Measurements from ENCODE around the gene STXBP6.
"Not testable (repeated sequence)": the region's sequence is repeated elsewhere in the genome, so short reads cannot be mapped to it uniquely, and the experiment has no call there.

The STXBP6 gene

DNA sequence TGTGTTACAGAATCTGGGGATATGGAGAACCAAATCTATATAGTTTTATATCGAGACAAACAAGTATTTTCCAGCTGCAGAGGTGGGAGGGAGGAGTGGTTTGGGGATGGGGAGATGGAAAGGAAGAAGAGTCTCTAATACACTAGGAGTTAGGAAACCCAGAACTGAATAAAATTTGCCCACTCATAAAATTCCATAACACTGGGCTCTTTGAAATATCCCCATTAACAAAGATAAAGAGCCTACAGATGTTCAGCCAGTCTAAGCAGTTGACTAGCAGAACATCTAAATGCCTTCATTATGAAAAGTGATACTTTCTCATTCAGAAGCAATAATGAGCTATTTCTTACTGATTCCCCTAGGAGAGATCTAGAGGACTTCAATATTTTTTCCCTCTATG, 264.2 kb downstream of the STXBP6 start:
- no peak for ATAC-seq

DNA sequence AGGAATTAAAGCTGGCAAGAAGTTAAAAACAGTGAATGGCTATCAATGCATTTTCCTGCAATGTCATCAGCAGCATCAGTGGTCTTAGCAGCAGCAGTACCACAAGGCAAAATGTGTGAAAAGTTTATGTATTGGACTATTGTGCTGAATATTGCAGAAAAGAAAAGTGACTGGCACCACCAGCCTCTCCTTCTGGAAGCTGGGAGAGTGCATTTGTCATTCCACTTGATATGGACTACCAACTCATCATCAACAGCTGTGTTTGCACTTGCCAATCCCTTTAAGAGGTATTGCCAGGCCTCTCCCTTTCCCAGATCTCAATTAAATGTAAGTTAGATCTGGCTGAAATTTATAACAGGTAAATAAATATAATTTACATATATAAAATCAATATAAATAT, 265.0 kb downstream of the STXBP6 start:
- ATAC-seq: no peak

DNA sequence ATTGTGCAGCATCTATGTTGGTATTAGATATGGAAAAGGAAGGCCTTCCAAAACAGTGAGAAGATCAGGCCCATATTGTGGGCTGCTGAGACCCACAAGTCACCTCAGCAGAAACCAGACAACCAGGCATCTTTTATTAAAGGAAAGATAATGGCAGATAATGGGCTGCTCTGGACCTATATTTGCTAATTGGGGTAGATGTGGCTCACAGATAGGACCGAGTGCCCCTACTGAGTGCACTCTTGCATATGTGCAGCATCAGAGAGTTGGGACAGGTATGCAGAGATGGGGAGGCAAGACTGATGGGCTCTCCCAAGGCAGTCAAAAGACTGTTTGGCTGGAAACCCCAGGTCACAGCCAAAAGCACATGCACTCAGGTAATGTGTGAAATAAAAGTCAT, 266.2 kb downstream of the STXBP6 start:
- ATAC-seq: no peak

GRCh38 chr14:24780281-24780680, 269.7 kb downstream of the STXBP6 start:
- ATAC-seq: no peak

DNA sequence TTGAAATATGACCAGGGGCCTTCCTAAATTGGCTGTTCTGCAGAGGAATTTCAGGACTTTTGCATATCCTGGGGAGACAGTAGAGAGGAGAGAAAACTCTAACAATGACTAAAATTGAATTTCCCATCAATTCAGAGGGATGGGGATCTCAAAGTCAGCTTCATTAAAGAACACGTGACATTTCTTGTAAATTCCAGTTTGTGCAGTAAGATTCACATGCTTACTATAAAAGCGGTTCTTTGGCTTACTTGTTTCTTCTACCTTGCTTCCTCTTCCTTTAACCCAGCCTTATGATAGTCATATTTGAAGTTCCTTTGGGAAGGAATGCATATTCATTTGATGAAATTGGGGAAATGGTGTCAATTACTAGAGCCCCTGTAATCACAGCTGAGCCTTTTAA, 272.3 kb downstream of the STXBP6 start:
- no peak for ATAC-seq

GRCh38 chr14:24775950-24776349, 274.0 kb downstream of the STXBP6 start:
- ATAC-seq: no peak

DNA sequence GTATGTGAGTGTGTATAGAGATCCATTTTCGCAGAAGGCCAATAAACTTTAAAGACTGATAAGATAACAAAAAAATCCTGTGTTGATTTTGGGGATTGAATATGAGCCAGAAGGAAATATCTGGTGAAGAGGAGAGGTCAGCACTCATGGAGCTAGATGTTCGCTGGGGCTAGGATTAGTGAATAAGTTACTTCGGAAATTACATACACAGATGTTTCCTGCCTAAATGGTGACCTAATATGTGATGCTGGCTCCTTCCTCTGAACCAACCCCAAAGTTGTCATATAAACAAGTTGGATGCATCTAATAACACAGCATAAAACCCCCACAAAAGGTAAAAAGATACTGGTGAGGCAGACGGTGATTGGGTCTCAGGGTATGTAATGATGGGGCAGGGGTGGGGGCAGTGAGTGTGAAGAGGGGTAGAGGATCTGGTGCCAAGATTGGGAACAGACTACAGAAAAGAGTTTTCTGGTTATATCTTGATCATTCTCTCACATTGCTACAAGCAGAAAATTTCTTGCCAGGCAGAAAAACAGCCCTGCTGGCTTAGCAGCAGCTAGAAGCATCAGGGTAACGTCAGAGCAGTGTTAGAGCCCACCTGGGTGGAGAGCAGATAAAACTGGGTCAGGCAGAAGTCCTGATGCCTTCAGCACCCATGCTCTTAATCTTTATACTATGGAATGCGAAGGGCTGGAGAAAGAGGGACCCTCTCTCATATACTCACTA, 275.6 kb downstream of the STXBP6 start:
- no peak for ATAC-seq

DNA sequence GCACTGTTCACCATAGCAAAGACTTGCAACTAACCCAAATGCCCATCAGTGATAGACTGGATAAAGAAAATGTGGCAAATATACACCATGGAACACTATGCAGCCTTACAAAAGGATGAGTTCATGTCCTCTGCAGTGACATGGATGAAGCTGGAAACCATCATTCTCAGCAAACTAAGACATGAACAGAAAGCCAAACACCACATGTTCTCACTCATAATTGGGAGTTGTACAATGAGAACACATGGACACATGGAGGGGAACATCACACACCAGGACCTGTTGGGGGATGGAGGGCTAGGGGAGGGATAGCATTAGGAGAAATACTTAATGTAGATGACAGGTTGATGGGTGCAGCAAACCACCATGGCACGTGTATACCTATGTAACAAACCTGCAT, 276.4 kb downstream of the STXBP6 start:
- not testable (repeated sequence) for ATAC-seq

GRCh38 chr14:24766434-24766833, 283.5 kb downstream of the STXBP6 start:
- no peak for ATAC-seq

DNA sequence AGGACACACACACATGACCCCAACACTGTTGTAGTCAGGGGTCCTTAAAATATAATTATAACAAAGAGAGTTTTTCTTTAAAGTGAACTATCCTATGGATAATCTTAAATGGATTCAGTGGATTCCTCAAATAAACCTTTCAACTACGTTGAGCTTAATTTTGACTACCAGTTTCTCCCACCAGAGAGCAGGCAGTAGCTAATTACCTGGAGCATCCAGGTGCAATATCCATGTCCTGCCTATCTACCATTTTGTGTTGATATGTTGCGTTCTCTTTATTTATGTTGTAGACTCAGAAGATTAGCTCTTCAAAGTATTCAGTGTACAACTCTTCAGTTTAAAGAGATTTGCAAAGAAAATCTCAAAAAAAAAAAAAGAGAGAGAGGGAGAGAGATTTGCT, 288.8 kb downstream of the STXBP6 start:
- no peak for ATAC-seq
